WTC11 (cell line): ENCODE data around the gene LIF.

Experiments used
- ATF1 ChIP-seq: sonication (generic); formaldehyde crosslinking; IDR thresholded peaks from 2 replicates; pipeline ENCODE4 v1.8.1; 2023; ENCODE audit warnings: mild to moderate bottlenecking, moderate library complexity, missing genetic modification reagents
- CREB1 ChIP-seq: sonication (generic); formaldehyde crosslinking; IDR thresholded peaks from 2 replicates; pipeline ENCODE4 v1.8.0; 2023; ENCODE audit warnings: mild to moderate bottlenecking, missing genetic modification reagents
- CTCF ChIP-seq: fragments of 200-600 bp; IDR thresholded peaks from 2 replicates; pipeline ENCODE4 v1.8.0; 2022; ENCODE audit warnings: antibody characterized with exemption
- E2F4 ChIP-seq: sonication (generic); formaldehyde crosslinking; IDR thresholded peaks from 2 replicates; pipeline ENCODE4 v1.8.1; 2022; ENCODE audit warnings: low read depth, mild to moderate bottlenecking, moderate library complexity, missing genetic modification reagents, borderline replicate concordance
- ELF4 ChIP-seq: sonication (generic); formaldehyde crosslinking; IDR thresholded peaks from 2 replicates; pipeline ENCODE4 v1.8.1; 2022; ENCODE audit warnings: low read depth, mild to moderate bottlenecking, moderate library complexity, missing genetic modification reagents
- JUN ChIP-seq: sonication (generic); formaldehyde crosslinking; IDR thresholded peaks from 2 replicates; pipeline ENCODE4 v1.8.0; 2023; ENCODE audit warnings: mild to moderate bottlenecking, missing genetic modification reagents
- MLX ChIP-seq: sonication (generic); formaldehyde crosslinking; IDR thresholded peaks from 2 replicates; pipeline ENCODE4 v1.8.1; 2023; ENCODE audit warnings: mild to moderate bottlenecking, missing genetic modification reagents, moderate library complexity
- SP1 ChIP-seq: sonication (generic); formaldehyde crosslinking; conservative IDR thresholded peaks from 2 replicates; pipeline ENCODE4 v1.8.1; 2022; ENCODE audit warnings: missing genetic modification reagents
- ZNF138 ChIP-seq: sonication (generic); formaldehyde crosslinking; conservative IDR thresholded peaks from 2 replicates; pipeline ENCODE4 v1.8.1; 2022; ENCODE audit warnings: mild to moderate bottlenecking, moderate library complexity, missing genetic modification reagents
- ZNF423 ChIP-seq: fragments of 250-450 bp; sonication (Bioruptor Pico); IDR thresholded peaks from 2 replicates; pipeline ENCODE4 v2.1.2; 2022; ENCODE audit warnings: mild to moderate bottlenecking, moderate library complexity
- TF ChIP-seq, protein P1 (sequence below): sonication (generic); formaldehyde crosslinking; IDR thresholded peaks from 2 replicates; pipeline ENCODE4 v1.8.0; 2022; ENCODE audit warnings: mild to moderate bottlenecking, missing genetic modification reagents

DNA sequence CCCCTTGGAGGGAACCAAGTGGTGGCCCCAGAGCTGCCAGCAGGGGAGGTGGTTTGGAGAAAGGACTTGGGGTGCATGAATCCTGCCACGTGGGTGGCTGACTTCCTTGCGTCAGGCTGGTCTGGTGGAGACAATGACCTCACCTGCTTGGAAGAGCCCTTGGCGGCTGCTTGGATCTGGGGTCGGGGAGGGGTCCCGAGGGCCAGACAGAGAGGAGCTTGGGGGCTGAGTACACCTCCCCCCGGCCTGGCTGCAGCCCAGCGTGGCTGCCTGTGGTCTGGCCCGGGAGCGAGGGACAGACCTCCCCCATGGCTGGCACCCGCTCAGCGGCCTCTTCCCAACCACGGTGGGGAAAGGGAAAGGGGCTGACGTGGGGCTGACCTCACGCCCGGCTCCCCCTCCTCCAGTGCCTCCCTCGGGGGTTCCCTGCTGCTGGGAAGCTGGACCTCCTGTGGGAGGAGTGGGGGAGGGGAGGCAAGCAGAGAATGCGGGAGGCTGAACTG lies 13.8 kb downstream of the LIF start:
- TF ChIP-seq ATF1 (no peak), ZNF138 (CRISPR knock-in tag) (no peak), E2F4 (no peak), CTCF (no peak), ELF4 (no peak), SP1 (CRISPR knock-in tag) (no peak), JUN (no peak), MLX (CRISPR knock-in tag) (no peak), CREB1 (CRISPR knock-in tag) (no peak), ZNF423 (CRISPR knock-in tag) (peak; percentile 22)
- TF ChIP-seq, protein P1, sequence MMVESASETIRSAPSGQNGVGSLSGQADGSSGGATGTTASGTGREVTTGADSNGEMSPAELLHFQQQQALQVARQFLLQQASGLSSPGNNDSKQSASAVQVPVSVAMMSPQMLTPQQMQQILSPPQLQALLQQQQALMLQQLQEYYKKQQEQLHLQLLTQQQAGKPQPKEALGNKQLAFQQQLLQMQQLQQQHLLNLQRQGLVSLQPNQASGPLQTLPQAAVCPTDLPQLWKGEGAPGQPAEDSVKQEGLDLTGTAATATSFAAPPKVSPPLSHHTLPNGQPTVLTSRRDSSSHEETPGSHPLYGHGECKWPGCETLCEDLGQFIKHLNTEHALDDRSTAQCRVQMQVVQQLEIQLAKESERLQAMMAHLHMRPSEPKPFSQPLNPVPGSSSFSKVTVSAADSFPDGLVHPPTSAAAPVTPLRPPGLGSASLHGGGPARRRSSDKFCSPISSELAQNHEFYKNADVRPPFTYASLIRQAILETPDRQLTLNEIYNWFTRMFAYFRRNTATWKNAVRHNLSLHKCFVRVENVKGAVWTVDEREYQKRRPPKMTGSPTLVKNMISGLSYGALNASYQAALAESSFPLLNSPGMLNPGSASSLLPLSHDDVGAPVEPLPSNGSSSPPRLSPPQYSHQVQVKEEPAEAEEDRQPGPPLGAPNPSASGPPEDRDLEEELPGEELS (CRISPR knock-in tag) = no peak
